Coronary artery (tissue), 2 donors: Measurements from ENCODE around the gene CRYBG2.

ENCODE experiments used
- DNase-seq: peaks from one replicate; pipeline ENCODE4 v3.0.0-alpha.2; 2017; ENCODE audit warnings: low spot score
- H3K27ac ChIP-seq, 2 donors: fragments of 200-600 bp; sonication (generic); one replicate each; pipeline ENCODE4 v1.5.1; 2016 to 2019
- H3K4me3 ChIP-seq: fragments of 200-600 bp; sonication (generic); 2 replicates; pipeline ENCODE4 v1.5.1; 2016; ENCODE audit warnings: mild to moderate bottlenecking, moderate library complexity
- TF ChIP-seq, protein P1 (sequence below): fragments of 200-600 bp; sonication (generic); IDR thresholded peaks from one replicate; pipeline ENCODE4 v1.5.1; 2019; ENCODE audit warnings: antibody characterized with exemption

Gene CRYBG2, protein sequence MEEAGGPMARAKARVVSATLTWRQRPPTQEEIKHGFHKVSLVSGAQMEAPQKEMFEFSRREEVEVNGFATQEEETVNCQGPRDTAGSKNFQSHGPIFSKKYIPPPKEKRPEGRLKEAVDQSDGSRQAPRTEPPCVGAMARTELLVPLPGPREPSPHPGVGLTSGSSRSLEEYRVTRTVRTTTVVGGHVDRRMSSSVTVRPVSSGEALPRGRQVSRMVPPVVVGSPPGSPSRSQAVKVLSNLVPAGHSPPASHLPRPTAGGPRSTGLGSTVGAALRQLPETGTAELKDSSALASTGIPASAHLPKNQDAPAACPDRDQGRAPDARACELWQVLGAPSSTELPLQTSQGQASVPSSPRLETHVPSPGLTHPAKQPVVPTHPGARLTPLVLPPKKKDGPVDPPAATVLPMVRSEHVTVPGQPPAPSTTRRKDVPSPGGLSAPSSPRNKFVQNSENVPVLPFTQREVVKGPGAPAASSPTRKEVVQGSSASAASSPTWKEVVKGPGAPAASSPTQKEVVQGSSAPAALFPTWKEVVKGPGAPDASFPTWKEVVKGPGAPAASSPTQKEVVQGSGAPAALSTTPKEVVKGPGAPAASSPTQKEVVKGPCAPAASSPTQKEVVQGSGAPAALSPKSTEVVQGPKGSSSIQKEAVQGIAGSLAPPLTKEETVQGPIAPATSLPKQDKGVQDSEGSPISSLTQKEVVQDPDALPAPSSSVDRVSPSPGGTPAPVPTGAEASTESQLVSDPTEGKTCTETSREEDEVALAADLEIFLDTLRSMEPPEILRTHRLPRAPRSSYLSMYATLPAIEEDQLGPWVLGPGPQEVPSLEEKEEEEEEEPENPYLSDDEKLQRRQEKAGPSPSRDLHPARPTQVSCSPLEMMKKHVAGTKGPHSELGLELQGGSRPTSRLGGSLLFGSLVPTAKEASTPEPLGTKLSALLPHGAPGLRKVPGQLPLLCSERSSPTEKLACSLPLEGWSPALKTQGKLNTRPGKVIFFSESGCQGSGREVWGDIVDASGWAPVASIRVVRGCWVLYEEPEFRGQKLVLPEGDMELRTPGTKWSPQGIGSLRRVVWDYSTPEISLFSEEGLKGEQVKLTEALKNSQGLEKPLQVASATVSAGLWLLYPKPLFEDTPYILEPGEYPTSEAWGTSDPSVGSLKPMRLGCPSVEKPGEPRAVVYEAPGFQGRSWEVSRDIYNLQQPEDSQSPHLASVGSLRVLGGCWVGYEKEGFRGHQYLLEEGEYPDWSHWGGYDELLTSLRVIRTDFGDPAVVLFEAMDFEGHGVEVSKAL (N-terminal part only)

DNA sequence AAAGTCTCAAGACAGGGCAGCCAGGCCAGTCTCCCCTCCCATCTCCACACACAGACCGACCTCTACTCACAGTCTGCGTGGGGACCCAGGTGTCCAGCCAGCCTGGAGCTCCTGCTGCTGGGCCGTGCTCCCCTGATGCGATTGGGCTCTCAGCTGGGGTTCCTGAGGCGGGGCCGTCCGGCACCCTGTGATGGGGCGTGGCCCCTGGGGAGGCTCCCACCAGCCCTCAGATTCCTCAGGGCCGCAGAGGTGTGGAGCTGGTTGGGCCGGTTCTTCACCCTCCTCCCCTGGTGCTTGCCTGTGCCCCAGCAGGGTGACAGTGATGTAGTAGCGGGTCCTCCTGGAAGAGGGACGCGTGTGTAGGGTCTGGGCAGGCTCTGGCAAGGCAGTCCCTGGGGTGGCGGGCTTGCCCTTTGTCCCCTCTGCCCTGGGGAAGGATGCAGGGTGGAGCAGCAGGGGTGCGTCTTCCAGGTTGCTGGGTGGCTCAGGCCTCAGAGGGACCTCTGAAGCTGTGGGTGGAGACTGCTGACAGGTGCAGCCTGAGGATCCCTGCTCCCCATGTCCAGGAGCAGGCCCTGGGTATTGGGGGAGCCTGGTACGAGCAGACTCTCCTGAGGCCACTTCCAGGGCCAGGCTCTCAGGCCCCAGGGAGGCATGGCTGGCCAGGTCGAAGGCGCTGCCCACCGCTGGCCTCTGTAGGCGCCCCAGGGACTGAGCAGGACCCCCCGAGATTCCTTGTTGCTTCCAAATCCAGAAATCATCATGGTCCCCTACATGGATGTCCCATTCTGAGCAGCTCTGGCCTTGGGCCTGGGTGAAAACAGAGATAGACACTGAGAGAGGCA is at the start of gene CRYBG2:
CRYBG2 (minus strand) TSS at position 155 of the 845 bp plus-strand sequence. CDS start 7,473 bp downstream, outside the sequence.
- DNase-seq = peak; percentile 45
- Histone ChIP-seq H3K4me3 (no peak within 1 kb of the TSS), H3K27ac (no peak within 1 kb of the TSS)
- TF ChIP-seq, protein P1, sequence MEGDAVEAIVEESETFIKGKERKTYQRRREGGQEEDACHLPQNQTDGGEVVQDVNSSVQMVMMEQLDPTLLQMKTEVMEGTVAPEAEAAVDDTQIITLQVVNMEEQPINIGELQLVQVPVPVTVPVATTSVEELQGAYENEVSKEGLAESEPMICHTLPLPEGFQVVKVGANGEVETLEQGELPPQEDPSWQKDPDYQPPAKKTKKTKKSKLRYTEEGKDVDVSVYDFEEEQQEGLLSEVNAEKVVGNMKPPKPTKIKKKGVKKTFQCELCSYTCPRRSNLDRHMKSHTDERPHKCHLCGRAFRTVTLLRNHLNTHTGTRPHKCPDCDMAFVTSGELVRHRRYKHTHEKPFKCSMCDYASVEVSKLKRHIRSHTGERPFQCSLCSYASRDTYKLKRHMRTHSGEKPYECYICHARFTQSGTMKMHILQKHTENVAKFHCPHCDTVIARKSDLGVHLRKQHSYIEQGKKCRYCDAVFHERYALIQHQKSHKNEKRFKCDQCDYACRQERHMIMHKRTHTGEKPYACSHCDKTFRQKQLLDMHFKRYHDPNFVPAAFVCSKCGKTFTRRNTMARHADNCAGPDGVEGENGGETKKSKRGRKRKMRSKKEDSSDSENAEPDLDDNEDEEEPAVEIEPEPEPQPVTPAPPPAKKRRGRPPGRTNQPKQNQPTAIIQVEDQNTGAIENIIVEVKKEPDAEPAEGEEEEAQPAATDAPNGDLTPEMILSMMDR = no peak

GRCh38 chr1:26403656-26404055 is 49.7 kb upstream of the CRYBG2 start:
- no peak overlapping the region for H3K27ac ChIP-seq
- TF ChIP-seq, protein P1 = no peak
- H3K4me3 ChIP-seq = no peak overlapping the region
- no peak for DNase-seq

GRCh38 chr1:26401891-26402290 is 48.0 kb upstream of the CRYBG2 start:
- H3K27ac ChIP-seq = no peak overlapping the region
- TF ChIP-seq, protein P1 = no peak
- H3K4me3 ChIP-seq = no peak overlapping the region
- no peak for DNase-seq

DNA sequence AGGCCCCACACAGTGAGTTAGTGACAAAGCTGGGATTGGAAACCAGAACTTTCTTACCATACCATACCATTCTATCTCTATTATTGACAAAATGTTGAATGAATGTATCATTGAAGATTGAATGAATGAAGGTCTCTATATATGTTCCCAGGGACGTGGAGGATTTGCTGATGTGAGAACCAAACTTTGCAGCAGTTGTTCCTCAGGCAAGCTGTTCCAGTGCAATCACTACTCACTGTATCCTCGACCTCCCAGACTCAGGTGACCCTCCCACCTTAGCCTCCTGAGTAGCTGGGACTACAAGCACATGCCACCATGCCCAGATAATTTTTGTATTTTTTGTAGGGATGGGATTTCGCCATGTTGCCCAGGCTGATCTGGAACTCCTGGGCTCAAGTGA is 45.1 kb upstream of the CRYBG2 start:
- DNase-seq = no peak
- TF ChIP-seq, protein P1 = no peak
- H3K4me3 ChIP-seq = no peak overlapping the region
- H3K27ac ChIP-seq = no peak overlapping the region

DNA sequence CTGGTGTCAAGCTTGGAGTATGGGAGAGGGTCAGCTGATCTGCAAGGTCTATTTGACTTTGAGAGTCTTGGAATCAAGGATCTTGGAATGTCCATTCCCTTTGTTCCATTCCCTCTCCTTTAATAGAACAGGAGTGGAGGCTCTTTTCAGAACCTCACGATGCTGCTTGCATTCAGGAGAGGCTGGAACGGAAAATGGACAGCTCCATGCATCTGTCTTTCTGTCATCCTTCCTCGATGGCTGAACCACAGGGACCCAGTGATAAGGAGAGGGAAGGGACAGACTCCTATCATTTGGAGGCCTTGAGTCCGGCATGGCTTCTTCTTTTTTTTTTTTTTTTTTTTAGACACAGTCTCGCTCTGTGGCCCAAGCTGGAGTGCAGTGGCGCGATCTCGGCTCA is 41.8 kb upstream of the CRYBG2 start:
- TF ChIP-seq, protein P1 = no peak
- H3K27ac ChIP-seq = no peak overlapping the region
- DNase-seq = no peak
- H3K4me3 ChIP-seq = no peak overlapping the region

DNA sequence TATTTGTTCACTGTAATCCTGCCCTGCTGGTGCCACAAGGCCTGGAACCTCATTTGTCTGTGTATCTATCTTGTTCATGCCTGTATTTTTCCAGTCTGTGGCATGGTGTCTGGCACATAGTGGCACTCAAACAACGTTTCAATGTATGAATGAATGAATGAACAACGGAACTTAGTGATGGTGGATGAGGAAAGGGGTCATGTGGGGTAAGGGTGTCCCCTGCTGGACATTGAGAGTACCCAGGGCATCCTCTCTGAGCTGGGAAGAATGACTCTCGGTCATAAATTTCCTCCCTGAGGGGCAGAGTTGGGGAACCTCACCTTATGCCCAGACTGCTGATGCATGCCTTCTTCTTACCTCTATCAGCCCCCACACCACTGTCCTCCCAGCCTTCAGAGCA is 37.5 kb upstream of the CRYBG2 start:
- TF ChIP-seq, protein P1 = no peak
- no peak for DNase-seq
- Histone ChIP-seq H3K27ac (no peak overlapping the region), H3K4me3 (no peak overlapping the region)
